Measurements from ENCODE around the gene HDLBP.

The HDLBP gene

DNA sequence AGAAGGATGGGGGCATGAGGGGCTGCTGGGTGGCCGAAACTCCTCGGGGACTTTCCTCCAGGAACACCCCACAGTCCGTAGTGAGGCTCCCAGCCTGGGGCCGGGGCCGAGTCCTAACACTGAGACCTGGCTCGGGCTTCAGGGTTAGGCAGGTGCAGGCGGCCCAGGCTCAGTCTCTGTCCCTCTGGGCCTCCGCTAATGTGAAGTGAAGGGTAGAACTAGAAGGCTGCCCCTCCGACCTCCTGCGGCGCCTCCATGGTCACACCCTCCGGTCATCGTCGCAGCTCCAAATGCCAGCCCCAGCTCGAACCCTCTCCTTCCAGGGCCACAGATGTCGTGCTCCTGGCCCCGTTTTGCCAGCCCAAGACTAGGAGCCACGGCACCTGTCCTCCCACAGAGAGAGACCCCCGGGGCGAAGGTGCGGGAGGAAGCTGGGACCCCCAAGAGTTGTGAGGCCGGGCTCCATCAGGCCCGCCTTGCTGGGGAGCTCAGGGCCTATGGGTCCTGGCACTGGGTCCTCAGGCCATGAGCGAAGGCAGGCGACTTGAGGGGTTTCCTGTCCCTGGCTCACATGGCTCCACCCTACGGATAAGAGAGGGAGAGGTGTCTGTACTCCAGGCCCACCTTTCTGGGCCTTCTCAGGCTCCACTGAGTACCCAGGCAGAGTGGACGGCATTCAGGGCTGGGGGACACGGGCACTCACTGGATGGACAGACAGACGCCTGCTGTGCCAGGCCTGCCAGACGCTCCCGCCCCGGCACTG lies 126.2 kb downstream of the HDLBP start:
- DNase-seq = no peak

DNA sequence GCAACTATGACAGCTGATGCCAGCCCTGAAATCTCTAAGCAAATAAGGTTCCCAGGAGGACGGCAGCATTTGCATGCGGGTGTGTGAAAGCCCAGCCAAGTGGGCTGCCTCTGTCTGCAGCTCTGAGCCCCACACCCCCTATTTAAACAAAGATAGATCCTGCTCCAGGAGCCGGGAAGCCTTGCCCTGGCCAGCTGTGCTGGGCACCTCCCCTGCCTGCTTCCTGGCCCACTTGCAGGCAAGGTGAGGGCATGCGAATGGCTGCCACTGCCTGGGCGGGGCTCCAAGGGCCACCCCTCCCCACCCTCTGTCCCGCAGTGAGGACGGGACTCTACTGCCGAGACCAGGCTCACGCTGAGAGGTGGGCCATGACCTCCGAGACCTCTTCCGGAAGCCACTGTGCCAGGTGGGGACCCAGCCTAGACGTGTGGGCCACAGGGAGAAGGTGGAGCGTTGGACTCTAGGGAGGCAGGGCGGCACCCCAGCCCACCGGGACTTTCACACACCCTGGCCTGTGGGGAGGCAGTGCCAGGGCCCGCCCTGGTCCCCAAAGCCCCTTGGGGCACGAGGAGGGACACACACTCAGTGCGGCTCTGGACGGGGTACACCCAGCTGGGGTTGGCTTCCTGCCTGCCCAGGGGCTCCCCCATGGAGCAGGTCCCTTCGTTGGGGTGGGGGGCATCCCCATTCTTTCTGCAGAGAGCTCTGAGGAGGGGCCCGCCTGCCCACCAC lies 126.9 kb downstream of the HDLBP start, which contains the start of gene ANO7:
Gene ANO7, plus strand, starts transcription at position 317 of the 732 bp plus-strand sequence. CDS start 1,387 bp downstream, outside the sequence.
- DNase-seq = peak; percentile 51

DNA sequence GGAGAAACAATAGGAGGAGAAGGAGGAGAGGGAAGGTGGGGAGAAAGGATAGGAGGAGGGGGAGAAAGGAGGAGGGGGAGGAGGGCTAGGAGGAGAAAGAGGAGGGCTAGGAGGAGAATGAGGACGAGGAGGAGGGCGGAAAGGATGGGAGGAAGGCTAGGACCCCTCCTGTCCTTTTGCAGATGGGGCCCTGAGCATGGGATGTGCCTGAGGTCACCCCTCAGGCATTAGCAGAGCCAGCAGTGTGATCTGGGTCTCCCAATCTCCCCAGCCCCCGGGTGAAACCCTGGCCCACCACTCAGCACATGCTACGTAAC lies 127.6 kb downstream of the HDLBP start:
- DNase-seq = no peak

DNA sequence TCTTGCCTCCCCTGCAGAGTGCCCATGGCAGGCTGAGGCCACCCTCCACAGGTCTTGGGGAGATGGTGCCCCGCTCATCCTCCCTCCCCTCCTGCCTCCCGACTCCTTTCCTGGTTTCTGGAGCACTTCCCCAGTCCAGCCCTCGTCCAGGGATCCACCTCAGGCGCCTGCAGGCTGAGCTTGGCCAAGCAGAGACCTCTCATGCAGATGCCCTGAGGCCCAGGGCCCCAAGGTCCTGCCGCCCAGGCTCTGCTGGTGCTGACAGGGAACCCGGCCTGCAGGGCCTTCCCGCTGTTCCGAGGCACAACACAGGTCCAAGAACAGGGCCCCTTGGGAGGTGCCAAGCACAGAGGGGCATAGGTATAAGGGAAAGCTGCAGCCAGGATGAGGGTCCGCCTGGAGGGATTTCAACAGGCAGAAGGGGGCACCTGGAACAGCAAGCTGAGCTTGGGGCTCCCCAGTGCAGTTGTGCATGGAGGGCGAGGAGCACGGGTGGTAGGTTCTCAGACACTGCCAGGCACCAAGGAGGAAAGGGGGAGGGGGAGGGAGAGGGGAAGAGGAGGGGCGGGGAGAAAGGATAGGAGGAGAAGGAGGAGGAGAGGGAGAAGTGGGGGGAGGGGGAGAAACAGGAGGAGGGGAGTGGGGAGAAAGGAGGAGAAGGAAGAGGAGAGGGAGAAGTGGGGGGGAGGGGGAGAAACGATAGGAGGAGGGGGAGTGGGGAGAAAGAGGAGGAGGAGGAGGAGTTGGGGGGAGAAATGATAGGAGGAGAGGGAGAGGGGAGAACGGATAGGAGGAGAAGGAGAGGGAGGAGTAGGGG lies 128.2 kb downstream of the HDLBP start:
- DNase-seq = no peak

DNA sequence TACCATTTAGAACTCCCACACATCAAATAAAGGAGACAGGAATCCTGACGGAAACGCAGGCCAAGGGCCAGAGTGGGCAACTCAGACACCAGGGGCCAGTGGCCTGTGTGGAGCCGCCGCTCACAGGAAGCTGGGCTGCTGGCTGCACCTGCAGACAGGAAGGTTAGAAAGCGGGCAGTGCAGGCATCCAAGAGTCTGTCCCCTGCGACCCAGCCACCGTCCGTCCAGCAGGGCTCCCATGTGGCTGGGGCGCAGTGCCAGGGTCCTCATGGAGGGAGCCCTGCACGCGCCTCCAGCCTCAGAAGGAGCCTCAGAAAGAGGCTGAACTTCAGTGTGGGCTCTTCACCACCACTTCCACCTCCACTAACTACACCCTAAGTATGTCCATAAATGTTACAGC lies 129.5 kb downstream of the HDLBP start:
- DNase-seq = no peak

DNA sequence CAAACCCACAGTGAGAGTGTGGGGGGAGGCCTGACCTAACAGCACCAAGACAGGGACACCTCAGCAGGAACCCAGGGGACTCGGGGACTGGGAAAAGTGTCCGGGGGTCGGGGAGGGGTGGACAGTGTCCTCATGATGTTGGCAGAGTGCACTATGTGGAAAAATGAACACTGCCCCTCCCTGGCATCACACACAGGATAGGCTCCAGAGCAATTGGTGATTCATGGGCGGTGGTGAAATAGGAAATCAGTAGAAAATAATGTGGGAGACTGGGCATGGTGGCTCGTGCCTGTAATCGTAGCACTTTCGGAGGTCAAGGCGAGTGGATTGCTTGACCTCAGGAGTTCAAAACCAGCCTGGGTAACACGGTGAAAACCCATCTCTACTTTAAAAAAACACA lies 130.6 kb downstream of the HDLBP start:
- DNase-seq = no peak

DNA sequence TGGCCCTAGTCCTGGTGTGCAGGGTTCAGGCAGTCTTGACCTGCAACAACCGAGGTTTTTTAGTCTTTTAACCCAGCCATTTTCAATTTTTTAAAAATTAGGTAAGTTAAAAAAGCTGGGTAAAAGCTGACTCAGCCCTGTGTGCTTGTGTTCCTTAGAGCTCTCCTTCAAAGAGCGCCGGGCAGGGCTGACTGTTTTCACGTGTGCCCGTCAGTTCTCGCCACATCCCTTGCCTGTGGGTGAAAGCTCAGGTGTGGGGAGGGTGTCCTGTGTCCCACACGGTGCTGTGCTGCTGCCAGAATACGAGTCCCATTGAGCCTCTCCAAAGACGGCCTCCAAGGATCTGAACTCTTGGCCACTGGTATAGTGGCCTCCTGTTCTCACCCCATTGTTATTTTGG lies 132.3 kb downstream of the HDLBP start:
- DNase-seq = no peak

DNA sequence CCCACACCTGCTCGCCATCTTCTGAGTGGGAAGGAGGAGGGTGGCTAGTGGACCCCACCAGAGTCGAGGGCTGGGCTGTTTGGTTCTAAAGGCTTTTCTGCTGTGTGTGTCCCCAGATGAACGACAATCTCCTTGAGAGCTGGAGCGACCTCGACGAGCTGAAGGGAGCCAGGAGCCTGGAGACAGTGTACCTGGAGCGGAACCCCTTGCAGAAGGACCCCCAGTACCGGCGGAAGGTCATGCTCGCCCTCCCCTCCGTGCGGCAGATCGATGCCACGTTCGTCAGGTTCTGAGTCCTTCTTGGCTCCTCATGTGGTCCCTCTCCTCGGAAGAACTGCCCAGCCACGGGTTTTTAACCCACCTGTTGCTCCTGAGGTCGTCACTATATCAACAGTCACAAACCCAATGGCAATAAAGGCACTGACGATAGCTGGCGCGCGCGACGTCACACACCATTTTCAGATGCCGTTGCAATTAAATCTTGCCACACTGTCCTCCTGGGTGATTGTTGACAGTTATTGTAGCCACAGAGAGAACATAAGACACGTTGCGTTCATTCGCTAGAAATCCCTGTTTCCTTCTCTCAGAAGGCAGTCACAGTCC lies 132.8 kb downstream of the HDLBP start:
- no peak for DNase-seq

DNA sequence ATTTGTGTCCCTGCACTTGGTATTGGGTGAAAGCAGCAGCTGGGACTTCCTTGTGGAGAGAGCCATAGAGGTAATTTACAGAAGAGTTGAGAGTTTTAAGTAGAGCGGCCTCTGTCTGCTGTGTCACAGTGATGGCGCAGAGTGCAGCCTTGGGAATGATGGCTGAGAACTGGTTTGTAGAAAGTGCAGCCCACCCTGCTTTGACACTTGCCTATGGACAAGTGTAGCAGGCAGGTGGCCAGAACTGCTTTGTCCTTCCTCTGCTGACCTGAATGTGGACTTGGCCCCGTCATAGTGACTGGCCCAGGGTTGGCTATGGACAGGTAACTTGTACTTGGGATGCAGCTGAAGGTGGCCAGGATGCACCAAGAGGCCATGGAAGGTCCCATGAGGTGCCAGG lies 133.3 kb downstream of the HDLBP start:
- DNase-seq = no peak

DNA sequence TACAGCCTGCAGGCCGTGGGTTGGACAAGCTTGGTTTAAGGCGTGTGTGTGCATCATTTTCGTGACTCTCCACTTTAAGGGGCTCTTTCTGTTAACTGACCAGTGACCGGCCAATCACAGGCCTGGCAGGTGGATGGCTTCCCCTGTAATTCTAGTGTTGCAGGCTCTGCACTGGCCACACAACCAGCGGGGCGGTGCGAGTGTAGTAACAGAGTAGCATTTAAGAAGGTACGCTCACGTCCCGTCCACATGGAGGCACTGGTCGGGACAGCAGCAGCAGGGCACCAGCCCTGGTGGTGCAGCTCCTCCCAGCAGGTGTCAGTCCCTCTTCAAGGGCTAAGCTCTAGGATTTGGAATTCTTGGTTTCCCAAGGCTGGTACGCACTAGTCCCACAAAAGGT lies 135.0 kb downstream of the HDLBP start:
- DNase-seq = no peak

DNA sequence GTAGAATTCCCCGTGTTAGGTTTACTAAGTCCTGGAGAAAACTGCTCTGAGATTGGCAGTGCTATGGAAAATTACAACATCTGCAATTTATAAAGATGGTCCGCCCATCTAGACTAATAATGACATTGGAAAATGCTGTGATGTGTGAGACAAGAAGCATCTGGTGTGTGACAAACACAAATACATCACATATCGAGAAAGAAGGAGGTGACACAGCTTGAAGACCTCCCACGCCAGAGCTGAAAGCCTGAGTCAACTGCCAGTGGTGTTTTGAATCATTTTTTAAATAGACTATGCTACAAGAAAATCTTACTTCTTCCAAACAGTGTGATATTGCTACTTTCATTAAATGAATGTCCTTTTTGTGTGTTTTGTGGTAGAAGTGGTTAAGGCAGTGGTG lies 135.6 kb downstream of the HDLBP start:
- no peak for DNase-seq

DNA sequence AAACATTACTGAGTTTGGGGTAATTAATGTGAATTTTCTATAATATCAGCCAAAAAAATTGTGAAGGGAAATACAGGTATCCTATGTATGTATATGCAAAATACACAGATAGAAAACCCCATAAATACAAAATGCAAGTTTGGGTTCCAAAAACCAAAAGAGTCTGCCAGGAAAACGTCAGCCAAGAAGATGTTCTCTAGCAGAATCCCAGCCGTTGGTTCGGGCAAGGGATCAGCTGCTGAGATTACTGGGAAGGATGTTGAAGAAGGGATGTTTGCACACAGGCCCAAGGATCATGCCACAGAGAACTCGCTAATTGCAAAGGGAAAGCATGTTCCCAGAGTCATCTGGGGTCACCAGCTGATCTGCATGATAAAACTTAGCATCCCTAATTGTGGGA lies 136.5 kb downstream of the HDLBP start:
- DNase-seq = no peak

DNA sequence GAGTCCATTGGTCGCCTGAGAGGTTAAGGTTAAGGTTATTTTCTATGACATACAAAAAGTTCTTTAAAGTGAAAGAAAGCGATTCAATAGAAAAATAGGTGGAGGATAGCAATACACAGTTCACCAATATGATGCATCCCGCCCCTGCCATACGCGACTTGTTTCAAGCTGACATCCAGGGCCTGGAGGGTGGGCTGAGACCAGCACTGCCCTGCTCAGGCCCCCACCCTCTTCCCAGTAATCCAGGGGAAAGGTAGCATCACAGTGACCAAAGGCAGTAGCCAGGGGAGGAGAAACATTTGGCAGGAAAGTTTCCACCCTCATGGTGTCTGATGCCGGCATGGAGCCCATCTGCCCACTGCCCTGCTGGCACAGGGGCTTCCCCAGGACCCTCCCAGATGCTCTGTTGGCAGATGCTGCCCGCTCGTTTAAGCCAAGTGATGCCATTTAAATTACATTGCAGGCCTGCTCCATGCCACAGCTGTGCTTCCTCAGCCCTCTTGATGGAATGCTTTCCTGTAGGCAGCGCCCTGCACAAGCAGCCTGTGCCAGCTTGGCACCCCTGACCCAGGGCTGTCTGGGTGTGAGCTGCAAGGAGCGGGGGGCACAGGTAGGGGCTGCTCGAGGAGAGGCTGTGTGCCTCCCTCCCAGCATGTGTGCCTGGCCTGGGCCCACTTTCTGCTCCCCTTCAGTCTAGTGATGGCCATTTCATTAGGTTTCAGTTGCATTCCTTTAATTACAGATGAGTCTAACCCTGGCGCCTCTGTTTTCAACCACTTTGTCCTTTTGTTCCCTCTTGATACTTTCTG lies 137.7 kb downstream of the HDLBP start:
- DNase-seq = no peak

Data from NCI-H2029 (cell line).